ENCODE data around the gene GNB1L.

GRCh38 chr22:19873960-19874306 lies 19.3 kb upstream of the GNB1L start:
- TF ChIP-seq CTCF (IDR thresholded peaks at IDR 0.05) (no peak), POLR2AphosphoS5 (IDR thresholded peaks at IDR 0.05; ENCODE audit: low read depth, low read length) (no peak), SIN3A (IDR thresholded peaks at IDR 0.05; ENCODE audit: borderline replicate concordance, insufficient read depth, low read depth, low read length) (no peak), REST (IDR thresholded peaks at IDR 0.05; ENCODE audit: insufficient read depth in 1 of 2, low read depth in 2 of 2, low read length in 1 of 2) (no peak), TCF7L2 (IDR thresholded peaks at IDR 0.05; ENCODE audit: low read depth, low read length) (no peak)

Data from Panc1 (cell line).